ENCODE measurements around the gene KCTD2.
"Not testable (repeated sequence)": the region's sequence is repeated elsewhere in the genome, so short reads cannot be mapped to it uniquely, and the experiment has no call there.

DNA sequence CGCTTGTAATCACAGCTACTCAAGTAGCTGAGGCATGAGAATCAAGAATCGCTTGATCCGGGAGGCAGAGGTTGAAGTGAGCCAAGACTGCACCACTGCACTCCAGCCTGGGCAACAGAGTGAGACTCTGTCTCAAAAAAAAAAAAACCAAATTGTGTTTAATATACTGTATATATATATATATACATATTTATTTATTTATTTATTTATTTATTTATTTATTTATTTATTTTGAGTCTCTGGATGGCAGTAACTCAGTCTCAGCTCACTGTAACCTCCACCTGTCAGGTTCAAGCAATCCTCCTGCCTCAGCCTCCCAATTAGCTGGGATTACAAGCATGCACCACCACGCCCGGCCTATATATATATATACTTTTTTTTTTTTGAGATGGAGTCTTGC is 25.9 kb downstream of the KCTD2 start:
- TF ChIP-seq, protein P1, sequence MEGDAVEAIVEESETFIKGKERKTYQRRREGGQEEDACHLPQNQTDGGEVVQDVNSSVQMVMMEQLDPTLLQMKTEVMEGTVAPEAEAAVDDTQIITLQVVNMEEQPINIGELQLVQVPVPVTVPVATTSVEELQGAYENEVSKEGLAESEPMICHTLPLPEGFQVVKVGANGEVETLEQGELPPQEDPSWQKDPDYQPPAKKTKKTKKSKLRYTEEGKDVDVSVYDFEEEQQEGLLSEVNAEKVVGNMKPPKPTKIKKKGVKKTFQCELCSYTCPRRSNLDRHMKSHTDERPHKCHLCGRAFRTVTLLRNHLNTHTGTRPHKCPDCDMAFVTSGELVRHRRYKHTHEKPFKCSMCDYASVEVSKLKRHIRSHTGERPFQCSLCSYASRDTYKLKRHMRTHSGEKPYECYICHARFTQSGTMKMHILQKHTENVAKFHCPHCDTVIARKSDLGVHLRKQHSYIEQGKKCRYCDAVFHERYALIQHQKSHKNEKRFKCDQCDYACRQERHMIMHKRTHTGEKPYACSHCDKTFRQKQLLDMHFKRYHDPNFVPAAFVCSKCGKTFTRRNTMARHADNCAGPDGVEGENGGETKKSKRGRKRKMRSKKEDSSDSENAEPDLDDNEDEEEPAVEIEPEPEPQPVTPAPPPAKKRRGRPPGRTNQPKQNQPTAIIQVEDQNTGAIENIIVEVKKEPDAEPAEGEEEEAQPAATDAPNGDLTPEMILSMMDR (IDR thresholded peaks at IDR 0.05), result not testable (repeated sequence)
- not testable (repeated sequence) for TF ChIP-seq POLR2AphosphoS5, EP300, POLR2A (IDR thresholded peaks at IDR 0.05)

Data from suprapubic skin (tissue), 4 donors.